Activated T-cell treated with anti-CD3 and anti-CD28 coated beads, Interleukin-2, amount 50 U/mL, for 4 hours (primary cell): ENCODE results near the gene PACRG. TPM values are rescaled to one million over a fixed set of nuclear protein-coding genes. Genes with fewer than 3 reads are reported as not detected.
"Not testable (repeated sequence)": the region's sequence is repeated elsewhere in the genome, so short reads cannot be mapped to it uniquely, and the experiment has no call there.

Experiments
- ATAC-seq, 2 donors: fragments of 200-7000 bp; cut with Tn5 transposase; one replicate each; pipeline ENCODE4 v1.10.0; 2021
- DNase-seq: peaks from one replicate; pipeline ENCODE4 v3.0.0-alpha.2; 2020
- H3K27me3 Mint-ChIP-seq: one replicate; pipeline ENCODE4 v1.8.0; 2021; ENCODE audit warnings: low read depth, mixed read lengths
- H3K36me3 Mint-ChIP-seq: one replicate; pipeline ENCODE4 v1.8.0; 2022; ENCODE audit warnings: mixed read lengths; ENCODE audit not compliant: insufficient read depth
- H3K4me1 Mint-ChIP-seq: one replicate; pipeline ENCODE4 v1.8.0; 2021; ENCODE audit warnings: low read depth, mixed read lengths
- H3K4me3 Mint-ChIP-seq: one replicate; pipeline ENCODE4 v1.8.0; 2021; ENCODE audit warnings: mild to moderate bottlenecking, moderate library complexity, mixed read lengths
- H3K9me3 Mint-ChIP-seq: one replicate; pipeline ENCODE4 v1.8.0; 2021; ENCODE audit warnings: mixed read lengths
- total RNA-seq, 3 donors: library from RNA; stranded (reverse); gene quantifications; one replicate each; pipeline ENCODE4 v1.2.1, GENCODE V29; 2021

PACRG gene
- total RNA-seq, 3 donors from 2014 or later, result not detected

GRCh38 chr6:163313566-163313965, 585.8 kb downstream of the PACRG start:
- H3K4me1 Mint-ChIP-seq, result no peaks in the 10 kb centered on the region
- DNase-seq (no peak), ATAC-seq (no peak)
- no peaks in the 10 kb centered on the region for H3K9me3 Mint-ChIP-seq
- H3K4me3 Mint-ChIP-seq, result no peak overlapping the region
- peaks cover 19% of the 10 kb centered on the region for H3K27me3 Mint-ChIP-seq
- H3K36me3 Mint-ChIP-seq, result no peaks in the 10 kb centered on the region

DNA sequence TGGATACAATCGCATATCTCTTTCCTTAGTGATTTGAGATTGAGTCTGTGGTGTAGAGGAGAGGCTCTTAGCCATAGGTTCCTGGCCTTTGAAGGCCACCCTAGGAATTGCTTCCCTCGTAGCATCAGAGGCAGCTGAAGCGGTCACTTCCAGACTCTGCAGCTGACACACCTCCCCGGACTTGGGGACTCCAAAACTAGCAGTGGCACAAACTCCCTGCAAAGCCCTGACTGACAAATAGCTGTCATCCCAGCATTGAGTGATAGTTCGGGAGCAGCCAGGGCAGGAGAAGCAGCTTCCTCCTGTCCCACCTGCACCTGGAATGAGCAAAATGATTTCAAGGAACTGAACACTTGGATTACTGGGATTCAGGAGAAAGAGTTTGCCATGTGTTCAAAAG, 586.2 kb downstream of the PACRG start:
- H3K27me3 Mint-ChIP-seq, result peaks cover 20% of the 10 kb centered on the region
- no peak overlapping the region for H3K4me3 Mint-ChIP-seq
- DNase-seq (no peak), ATAC-seq (no peak)
- no peaks in the 10 kb centered on the region for H3K4me1 Mint-ChIP-seq
- no peaks in the 10 kb centered on the region for H3K36me3 Mint-ChIP-seq
- no peaks in the 10 kb centered on the region for H3K9me3 Mint-ChIP-seq

DNA sequence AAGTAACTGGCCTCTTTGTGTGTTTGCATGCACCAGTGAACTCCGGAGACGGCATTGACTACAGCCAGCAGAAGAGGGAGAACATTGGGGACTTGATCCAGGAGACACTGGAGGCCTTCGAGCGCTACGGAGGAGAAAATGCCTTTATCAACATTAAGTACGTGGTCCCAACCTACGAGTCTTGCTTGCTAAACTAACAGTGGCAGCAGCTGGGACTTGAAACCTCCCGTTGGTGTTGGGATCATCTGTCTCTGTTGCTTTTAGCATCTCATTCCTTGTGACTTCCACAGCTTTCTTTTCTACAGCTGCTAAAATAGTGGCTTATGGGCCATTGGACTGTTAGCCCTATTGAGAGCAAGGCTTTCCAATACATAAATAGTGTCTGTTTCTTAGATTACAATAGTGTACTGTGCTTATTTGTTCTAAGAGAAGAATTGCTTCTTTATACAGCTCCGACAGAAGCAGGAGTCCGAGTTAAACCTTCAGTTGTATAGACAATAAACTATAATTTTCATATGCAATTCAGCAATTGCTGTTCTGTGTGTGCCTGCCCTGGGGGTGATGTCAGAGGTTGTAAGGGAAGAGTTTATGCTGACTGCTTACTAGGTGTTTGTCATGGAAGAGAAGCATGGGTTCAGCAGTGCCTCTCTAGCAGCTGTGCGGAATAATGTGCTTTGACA, 587.2 kb downstream of the PACRG start:
- no peak for ATAC-seq

GRCh38 chr6:163316866-163317495, 589.2 kb downstream of the PACRG start:
- not testable (repeated sequence) for DNase-seq, H3K4me1 Mint-ChIP-seq, ATAC-seq, H3K4me3 Mint-ChIP-seq, H3K36me3 Mint-ChIP-seq, H3K9me3 Mint-ChIP-seq
- peaks cover 14% of the 10 kb centered on the region for H3K27me3 Mint-ChIP-seq

More for the DNA sequence above, 587.2 kb downstream of the PACRG start:
- Mint-ChIP-seq H3K4me3 (no peak overlapping the region), H3K4me1 (no peaks in the 10 kb centered on the region), H3K36me3 (no peaks in the 10 kb centered on the region), H3K9me3 (no peaks in the 10 kb centered on the region), H3K27me3 (peaks cover 20% of the 10 kb centered on the region)
- DNase-seq, result no peak

GRCh38 chr6:163318071-163318786, 590.5 kb downstream of the PACRG start:
- H3K4me3 Mint-ChIP-seq, result no peak overlapping the region
- DNase-seq (no peak), ATAC-seq (no peak)
- H3K9me3 Mint-ChIP-seq, result no peaks in the 10 kb centered on the region
- no peaks in the 10 kb centered on the region for H3K36me3 Mint-ChIP-seq
- H3K4me1 Mint-ChIP-seq, result no peaks in the 10 kb centered on the region
- peaks cover 10% of the 10 kb centered on the region for H3K27me3 Mint-ChIP-seq

DNA sequence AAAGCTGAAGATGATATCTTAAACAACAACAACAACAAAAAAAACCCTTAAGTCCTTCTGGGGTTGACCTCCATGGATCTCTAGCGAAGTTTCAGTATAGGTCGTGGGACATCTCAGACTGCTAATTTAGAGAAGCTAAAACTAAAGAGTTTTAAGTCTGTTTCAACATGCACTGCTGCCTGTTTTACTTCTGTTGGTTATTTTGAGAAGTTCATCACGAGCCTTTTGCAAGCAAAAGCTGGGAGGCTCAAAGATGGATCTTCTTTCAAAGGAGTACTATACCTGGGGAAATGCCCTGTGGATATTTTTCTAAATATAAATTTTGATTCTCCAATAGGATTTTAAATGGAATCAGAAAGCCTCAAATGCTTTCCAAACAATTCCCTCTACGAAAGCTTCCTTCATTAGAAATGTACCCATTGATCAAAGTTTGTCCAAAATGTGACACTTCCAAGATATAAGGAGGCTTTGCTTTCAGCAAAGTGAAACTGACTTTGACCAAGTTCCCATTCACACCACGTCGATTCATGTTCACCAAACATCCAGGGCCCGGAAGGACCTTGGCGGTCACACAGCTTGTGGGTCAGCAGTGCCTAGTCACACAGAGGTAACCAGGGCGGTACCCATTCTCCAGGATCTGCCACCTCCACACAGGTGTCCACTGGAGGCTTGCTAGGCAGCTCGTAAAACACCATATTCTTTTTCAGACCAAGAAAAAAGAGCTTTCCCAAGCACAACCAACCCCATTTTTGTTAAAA, 592.0 kb downstream of the PACRG start:
- no peak for ATAC-seq

DNA sequence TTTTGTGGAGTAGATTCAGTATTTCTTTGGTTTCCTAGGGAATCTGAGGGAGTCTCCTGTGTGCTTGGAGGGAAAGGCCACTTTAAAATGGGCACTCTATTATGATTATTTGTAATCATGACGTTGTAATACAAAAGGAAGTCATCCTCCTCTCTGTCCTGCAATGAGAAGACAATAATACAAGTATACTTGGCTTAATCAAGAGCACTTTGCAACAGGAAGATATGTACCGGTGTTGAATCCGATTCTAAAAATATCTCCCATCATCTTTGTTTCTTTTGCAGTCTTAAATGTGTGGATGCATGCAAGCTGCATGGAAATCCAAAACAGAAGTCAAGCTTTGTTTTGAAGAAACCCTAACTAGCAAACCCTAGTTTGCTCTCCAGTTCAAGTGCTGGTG, 592.6 kb downstream of the PACRG start:
- Mint-ChIP-seq H3K27me3 (peaks cover 10% of the 10 kb centered on the region), H3K4me3 (no peak overlapping the region), H3K36me3 (no peaks in the 10 kb centered on the region), H3K9me3 (no peaks in the 10 kb centered on the region), H3K4me1 (no peaks in the 10 kb centered on the region)
- ATAC-seq (no peak), DNase-seq (no peak)

More for the DNA sequence above, 592.0 kb downstream of the PACRG start:
- Mint-ChIP-seq H3K36me3 (no peaks in the 10 kb centered on the region), H3K27me3 (peaks cover 10% of the 10 kb centered on the region), H3K4me1 (no peaks in the 10 kb centered on the region), H3K4me3 (no peak overlapping the region), H3K9me3 (no peaks in the 10 kb centered on the region)
- no peak for DNase-seq

- no peak overlapping the region for H3K4me3 Mint-ChIP-seq
- H3K36me3 Mint-ChIP-seq, result no peaks in the 10 kb centered on the region
- ATAC-seq (no peak), DNase-seq (no peak)
- H3K9me3 Mint-ChIP-seq, result no peaks in the 10 kb centered on the region
- H3K27me3 Mint-ChIP-seq, result peaks cover 7% of the 10 kb centered on the region
- H3K4me1 Mint-ChIP-seq, result no peaks in the 10 kb centered on the region
Measured at GRCh38 chr6:163320804-163321203, 593.0 kb downstream of the PACRG start.

GRCh38 chr6:163321717-163322116, 593.9 kb downstream of the PACRG start:
- ATAC-seq, result no peak
- Mint-ChIP-seq H3K36me3 (no peaks in the 10 kb centered on the region), H3K4me1 (no peaks in the 10 kb centered on the region), H3K9me3 (no peaks in the 10 kb centered on the region), H3K27me3 (peaks cover 5% of the 10 kb centered on the region), H3K4me3 (no peak overlapping the region)
- no peak for DNase-seq

DNA sequence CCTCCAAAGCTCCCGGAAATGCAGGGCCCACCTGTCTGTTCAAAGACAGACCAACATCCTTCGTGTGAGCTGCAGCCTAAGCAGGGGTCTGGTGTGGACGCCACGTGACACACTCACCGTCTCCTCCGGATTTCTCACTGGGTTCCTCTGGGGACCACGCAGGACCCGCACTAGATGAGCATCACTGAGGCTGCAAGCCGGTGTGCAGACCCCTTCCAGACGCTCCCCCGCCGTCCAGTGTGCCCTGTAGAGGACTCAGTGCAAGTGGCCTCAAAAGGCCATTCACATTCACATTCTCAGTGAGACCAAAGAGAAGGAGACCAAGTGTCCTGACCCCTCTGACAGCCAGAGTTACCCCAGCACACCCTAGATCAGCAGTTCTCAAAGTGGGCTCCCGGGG, 595.5 kb downstream of the PACRG start:
- no peak for ATAC-seq

DNA sequence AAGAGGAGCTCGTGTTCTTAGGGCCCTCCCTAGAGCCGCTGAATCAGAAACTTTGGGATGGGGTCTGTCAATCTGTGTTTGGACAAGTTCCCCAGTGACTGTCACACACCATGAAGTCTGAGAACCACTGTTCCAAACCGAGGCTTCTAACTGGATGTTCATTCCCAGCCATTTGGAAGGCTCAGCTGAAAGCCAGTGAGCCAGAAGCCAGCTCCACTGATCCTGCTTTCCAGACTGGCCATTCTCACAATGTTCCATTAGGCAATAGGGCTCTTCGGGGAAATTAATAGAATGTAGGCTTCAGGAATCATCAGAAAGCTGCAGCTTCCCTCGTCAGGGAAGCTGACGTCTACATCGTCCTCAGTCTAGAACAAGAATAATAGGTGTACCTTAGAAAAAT, 595.9 kb downstream of the PACRG start:
- ATAC-seq (no peak), DNase-seq (no peak)
- Mint-ChIP-seq H3K4me3 (no peak overlapping the region), H3K27me3 (peaks cover 5% of the 10 kb centered on the region), H3K36me3 (no peaks in the 10 kb centered on the region), H3K9me3 (no peaks in the 10 kb centered on the region), H3K4me1 (no peaks in the 10 kb centered on the region)

More for the DNA sequence above, 595.5 kb downstream of the PACRG start:
- Mint-ChIP-seq H3K4me3 (no peak overlapping the region), H3K36me3 (no peaks in the 10 kb centered on the region), H3K4me1 (no peaks in the 10 kb centered on the region), H3K9me3 (no peaks in the 10 kb centered on the region), H3K27me3 (peaks cover 5% of the 10 kb centered on the region)
- DNase-seq, result no peak

- no peaks in the 10 kb centered on the region for H3K36me3 Mint-ChIP-seq
- no peak for DNase-seq
- H3K27me3 Mint-ChIP-seq, result peaks cover 2% of the 10 kb centered on the region
- no peak overlapping the region for H3K4me3 Mint-ChIP-seq
- ATAC-seq, result no peak
- no peaks in the 10 kb centered on the region for H3K9me3 Mint-ChIP-seq
- no peaks in the 10 kb centered on the region for H3K4me1 Mint-ChIP-seq
Measured at GRCh38 chr6:163324326-163324687, 596.5 kb downstream of the PACRG start.

DNA sequence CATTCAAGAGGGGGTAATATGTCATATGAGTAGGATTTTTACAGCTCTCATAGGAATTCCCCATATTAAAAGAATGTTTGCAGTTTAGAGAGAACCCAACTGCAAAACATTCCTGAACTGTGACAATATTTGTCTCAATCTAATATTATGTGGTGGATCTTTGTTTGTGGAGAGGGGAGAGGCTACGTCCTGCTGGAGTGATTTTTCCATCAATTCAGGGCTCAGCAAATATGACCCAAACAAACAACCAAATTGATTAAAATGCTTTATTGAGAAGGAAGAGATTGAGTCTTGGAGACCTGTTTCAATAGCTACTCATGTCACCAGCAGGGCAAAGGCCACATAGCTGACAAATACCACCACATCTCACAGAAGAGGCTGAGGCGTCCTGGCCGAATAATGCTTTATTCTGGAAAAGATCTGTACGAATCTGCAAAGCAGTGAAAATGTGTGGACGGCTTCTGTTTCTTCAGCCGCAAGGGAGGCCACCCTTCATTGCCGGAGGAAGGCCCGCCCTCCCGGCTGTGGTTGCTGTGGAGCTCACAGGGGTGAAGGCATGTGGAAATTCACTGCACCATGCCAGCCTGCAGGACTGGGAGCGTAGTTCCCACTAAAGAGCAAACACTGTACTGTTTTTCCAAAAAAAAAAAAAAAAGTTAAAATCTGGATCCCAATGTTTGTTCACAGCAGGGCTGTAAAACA, 597.1 kb downstream of the PACRG start:
- H3K4me1 Mint-ChIP-seq, result no peaks in the 10 kb centered on the region
- no peak for ATAC-seq
- H3K36me3 Mint-ChIP-seq, result no peaks in the 10 kb centered on the region
- H3K4me3 Mint-ChIP-seq, result no peak overlapping the region
- no peaks in the 10 kb centered on the region for H3K27me3 Mint-ChIP-seq
- no peaks in the 10 kb centered on the region for H3K9me3 Mint-ChIP-seq
- no peak for DNase-seq

- Mint-ChIP-seq H3K9me3 (no peaks in the 10 kb centered on the region), H3K27me3 (no peaks in the 10 kb centered on the region)
Measured at GRCh38 chr6:163325390-163325784, 597.6 kb downstream of the PACRG start.

More at GRCh38 chr6:163325390-163325784, 597.6 kb downstream of the PACRG start:
- H3K4me1 Mint-ChIP-seq, result no peaks in the 10 kb centered on the region
- ATAC-seq (no peak), DNase-seq (no peak)
- H3K36me3 Mint-ChIP-seq, result no peaks in the 10 kb centered on the region
- no peak overlapping the region for H3K4me3 Mint-ChIP-seq
